D341Med (cell line): ENCODE data around the gene MAP3K3.

Experiments used
- DNase-seq: peaks from one replicate; pipeline ENCODE4 v3.0.0; 2012; ENCODE audit warnings: low spot score

The MAP3K3 gene

DNA sequence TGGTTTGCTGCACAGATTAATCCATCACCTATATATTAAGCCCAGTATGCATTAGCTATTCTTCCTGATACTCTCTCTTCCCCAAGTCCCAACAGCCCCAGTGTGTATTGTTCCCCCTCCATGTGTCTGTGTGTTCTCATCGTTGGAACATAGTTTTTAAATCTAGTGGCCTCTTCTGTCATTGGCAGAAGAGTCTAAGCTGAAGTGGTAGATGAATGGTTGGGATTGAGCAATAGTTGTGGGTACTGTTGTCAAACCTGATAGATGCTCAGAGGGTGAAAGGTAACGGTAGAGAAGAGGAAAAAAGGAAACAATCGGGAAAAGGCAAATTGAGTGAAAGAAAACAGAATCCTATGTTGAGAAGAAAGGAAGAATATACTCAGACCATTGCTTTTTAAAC is 29.9 kb downstream of the MAP3K3 start:
- DNase-seq, result no peak

- DNase-seq, result no peak
Observed at GRCh38 chr17:63653050-63653449, 30.8 kb downstream of the MAP3K3 start.

DNA sequence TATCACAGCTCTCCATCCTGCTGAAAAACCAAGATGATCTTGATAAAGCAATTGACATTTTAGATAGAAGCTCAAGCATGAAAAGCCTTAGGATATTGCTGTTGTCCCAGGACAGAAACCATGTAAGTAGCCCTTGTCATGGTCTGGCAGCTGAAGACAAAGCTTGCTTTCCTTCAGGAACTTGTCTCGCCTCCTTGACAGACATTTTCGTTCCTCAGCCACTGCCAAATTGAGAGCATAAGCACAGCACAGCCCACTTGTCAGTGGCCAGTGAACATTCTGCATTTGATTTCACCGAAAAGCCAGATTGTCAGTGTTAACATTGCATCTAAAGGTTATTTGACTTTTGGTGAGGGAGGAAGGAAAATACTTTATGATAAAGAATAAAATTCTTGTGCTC is 35.6 kb downstream of the MAP3K3 start:
- no peak for DNase-seq

GRCh38 chr17:63658366-63658765 is 36.1 kb downstream of the MAP3K3 start:
- DNase-seq, result no peak

DNA sequence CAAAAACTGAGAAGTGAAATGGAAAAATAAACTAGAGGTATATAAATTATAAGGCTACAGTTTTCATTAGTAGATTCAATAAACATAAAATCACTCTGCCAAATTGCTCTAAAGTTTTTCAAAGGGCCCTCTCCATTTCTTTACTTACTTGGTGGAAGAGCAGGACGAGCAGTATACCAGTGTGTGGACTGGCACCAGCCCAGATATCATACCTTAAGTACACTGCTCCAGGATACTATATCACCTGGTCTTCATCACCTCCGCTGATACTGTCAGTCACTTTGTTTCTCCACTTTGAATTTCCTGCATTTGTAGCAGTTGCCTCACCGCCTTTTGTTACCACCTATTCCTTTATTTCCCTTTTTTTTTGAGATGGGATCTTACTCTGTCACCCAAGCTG is 37.6 kb downstream of the MAP3K3 start:
- DNase-seq, result no peak

GRCh38 chr17:63665527-63666214 is 43.5 kb downstream of the MAP3K3 start:
- no peak for DNase-seq

- no peak for DNase-seq
Observed at GRCh38 chr17:63672856-63673255, 50.6 kb downstream of the MAP3K3 start.

- no peak for DNase-seq
Observed at GRCh38 chr17:63675231-63675606, 53.0 kb downstream of the MAP3K3 start.

- no peak for DNase-seq
Observed at GRCh38 chr17:63675607-63676546, 53.7 kb downstream of the MAP3K3 start.

DNA sequence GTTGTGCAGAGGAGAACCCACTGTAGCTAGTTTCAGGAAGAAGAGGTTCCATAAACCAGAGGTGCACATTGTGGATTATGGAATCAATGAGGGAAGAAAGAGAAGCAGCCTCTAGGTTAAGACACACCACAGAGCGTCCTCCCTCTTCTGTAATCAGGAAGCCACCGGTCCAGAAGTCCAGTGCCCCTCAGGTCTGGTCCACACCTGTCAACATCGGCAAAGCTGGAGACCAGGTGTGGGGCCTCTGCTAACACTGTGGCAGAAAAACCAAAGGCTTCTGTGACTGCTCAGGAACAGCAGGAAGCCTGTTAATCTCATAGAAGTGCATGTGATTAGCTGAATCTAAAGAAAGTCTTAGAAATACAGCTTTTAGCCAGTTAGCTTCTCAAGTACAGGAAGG is 54.4 kb downstream of the MAP3K3 start:
- DNase-seq, result no peak

- DNase-seq, result no peak
Observed at GRCh38 chr17:63679214-63679613, 57.0 kb downstream of the MAP3K3 start.

- no peak for DNase-seq
Observed at GRCh38 chr17:63680700-63681099, 58.5 kb downstream of the MAP3K3 start.

GRCh38 chr17:63681530-63681929 is 59.3 kb downstream of the MAP3K3 start:
- no peak for DNase-seq

DNA sequence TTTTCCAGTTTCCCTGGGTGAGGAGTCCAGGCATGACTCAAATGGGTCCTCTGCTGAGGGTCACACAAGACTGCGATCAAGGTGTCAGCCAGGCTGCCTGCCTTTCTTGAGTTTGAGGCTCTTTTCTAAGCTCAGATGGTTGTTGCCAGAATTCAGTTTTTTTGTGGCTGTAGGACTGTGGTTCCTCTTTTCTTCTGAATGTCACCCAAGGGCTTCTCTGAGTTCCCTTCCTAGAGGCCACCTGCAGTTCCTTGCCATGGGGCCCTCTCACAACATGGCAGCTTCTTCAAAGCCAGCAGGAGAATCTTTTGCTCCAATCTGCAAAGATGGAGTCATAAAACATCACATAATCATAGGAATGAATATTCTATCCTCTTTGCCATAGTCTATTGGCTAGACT is 60.2 kb downstream of the MAP3K3 start:
- DNase-seq, result no peak

- DNase-seq, result no peak
Observed at GRCh38 chr17:63682981-63683380, 60.8 kb downstream of the MAP3K3 start.

DNA sequence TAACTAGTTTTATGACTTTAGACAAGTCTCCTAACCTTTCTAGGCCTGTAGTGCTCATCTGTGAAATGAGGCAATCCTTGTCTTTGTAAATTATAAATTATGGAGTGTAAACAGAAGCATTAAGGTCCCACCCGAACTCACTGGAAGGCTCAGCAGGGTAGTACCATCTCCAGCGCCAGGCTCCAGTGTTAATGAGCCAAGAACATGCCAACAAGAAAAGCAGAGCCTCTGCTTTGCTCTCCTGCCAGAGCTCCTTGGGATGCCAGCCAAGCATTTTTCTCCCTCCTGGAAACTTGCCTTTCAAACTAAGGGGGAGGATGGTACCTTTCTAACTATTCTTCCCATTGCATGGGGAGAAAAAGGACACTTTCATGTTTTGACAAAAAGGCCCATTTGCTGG is 62.8 kb downstream of the MAP3K3 start:
- no peak for DNase-seq

DNA sequence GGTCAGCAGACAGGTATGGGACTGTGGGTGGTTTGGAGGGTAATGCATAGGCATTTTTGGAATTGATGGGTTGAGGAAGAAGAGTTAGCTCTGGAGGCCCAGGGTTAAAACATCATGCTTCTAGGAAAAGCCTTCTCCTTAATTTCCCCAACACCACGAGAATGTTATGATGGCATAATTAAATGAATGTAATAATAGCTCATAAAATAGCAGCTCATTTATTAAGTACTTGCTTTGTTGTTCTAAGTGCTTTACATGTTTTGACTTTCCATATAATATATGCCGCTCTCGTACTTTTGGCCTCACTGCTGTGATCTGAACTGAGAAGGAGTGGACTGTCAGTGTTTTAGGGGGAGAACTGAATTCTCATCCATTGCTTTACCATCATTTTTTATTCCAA is 63.4 kb downstream of the MAP3K3 start:
- DNase-seq, result no peak

- DNase-seq, result peak; percentile 81
Observed at GRCh38 chr17:63686138-63686685, 64.0 kb downstream of the MAP3K3 start.

DNA sequence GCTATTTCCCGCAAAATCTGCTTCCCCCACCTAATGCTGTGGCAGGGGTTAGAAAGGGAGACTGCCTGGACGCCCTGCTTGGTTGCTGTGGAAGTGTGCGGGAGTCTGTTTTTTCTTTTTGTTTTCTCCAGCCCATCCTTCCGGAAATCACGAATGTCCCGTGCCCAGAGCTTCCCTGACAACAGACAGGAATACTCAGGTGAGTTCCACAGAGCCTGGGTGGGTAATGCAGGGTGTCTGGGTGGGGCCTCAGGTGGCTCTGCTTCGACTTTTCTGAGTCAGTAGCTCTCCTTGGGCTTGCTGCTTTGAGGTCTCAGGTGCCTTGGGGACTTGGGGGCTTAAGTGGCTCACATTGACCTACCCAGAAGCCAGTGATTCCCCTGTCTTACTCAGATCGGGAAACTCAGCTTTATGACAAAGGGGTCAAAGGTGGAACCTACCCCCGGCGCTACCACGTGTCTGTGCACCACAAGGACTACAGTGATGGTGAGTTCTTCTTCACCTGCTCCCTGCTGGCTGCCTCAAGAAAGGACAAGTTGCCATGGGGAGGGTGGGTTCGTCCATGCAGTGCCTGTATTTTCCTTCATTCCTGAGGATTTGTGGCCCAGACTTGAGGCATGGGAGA is 66.3 kb downstream of the MAP3K3 start:
- DNase-seq, result no peak

DNA sequence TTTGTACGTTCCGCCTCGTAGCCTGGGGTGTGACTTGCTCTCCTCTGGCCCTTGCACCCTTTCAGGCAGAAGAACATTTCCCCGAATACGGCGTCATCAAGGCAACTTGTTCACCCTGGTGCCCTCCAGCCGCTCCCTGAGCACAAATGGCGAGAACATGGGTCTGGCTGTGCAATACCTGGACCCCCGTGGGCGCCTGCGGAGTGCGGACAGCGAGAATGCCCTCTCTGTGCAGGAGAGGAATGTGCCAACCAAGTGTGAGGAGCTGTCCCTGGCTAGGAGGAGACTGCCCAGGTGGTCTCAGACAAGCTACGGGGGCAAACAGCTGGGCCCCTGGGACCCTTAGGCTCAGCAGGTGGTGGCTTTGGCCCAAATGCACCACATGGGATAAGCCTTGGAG is 67.3 kb downstream of the MAP3K3 start:
- DNase-seq, result no peak

DNA sequence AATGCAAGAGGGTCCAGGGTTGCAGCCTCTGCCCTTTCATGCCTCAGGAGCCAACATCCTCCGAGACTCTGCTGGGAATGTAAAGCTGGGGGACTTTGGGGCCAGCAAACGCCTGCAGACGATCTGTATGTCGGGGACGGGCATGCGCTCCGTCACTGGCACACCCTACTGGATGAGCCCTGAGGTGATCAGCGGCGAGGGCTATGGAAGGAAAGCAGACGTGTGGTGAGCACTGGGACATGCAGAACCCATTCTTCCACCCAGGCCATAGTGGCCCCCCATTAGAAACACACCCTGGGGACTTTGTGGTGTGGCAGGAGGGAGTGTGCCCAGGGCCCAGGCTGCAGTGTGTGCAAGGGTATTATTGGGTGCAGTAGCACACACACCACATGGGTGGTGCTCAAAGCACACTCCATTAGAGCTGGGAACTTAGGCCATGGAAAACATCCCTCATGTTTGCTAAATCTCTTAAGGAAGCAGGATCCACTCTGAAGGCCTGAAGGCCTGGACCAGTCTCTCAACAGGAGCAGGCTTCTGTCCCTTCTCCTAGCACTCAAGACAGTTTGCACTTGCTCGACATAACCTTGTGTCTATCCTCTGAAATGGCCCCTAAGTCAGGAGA is 70.1 kb downstream of the MAP3K3 start:
- peak; percentile 62 for DNase-seq

DNA sequence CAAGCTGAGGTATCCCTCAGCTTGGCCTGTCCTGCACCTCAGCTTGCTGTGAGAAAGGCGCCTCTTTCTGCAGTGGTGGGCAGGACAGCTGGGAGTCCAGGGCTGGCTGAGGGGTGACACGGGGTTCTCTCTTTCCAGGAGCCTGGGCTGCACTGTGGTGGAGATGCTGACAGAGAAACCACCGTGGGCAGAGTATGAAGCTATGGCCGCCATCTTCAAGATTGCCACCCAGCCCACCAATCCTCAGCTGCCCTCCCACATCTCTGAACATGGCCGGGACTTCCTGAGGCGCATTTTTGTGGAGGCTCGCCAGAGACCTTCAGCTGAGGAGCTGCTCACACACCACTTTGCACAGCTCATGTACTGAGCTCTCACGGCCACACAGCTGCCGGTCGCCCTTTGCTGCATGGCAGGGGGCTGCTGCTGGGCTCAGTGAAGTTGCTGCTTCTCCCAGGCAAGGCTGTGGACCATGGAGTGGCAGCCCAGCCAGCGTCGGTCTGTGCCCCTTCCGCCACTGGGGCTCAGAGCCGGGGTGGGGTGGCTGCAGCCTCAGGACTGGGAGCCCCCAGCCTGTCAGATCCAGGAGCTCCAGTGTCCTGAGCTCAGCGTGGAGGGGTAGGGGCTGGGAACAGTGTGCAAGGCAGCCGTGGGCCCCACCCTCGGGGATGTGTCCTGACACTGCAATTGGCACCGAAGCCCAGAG is 71.3 kb downstream of the MAP3K3 start:
- no peak for DNase-seq
